SU-DHL-6 (cell line): Measurements from ENCODE around the gene CTNNA2.

ENCODE experiments used
- EZH2phosphoT487 ChIP-seq: fragments of 200-600 bp; sonication (generic), shearing (Covaris generic); conservative IDR thresholded peaks from 2 replicates; pipeline ENCODE4 v1.6.1; 2018; ENCODE audit warnings: mild to moderate bottlenecking, antibody characterized with exemption, low read length, moderate library complexity, mixed read lengths
- TF ChIP-seq, protein P1 (sequence below): fragments of 200-600 bp; sonication (generic); IDR thresholded peaks from one replicate; pipeline ENCODE4 v1.5.1; 2017; ENCODE audit warnings: antibody characterized with exemption, mild to moderate bottlenecking, low read length, moderate library complexity; ENCODE audit not compliant: insufficient read depth, poor library complexity, severe bottlenecking

DNA sequence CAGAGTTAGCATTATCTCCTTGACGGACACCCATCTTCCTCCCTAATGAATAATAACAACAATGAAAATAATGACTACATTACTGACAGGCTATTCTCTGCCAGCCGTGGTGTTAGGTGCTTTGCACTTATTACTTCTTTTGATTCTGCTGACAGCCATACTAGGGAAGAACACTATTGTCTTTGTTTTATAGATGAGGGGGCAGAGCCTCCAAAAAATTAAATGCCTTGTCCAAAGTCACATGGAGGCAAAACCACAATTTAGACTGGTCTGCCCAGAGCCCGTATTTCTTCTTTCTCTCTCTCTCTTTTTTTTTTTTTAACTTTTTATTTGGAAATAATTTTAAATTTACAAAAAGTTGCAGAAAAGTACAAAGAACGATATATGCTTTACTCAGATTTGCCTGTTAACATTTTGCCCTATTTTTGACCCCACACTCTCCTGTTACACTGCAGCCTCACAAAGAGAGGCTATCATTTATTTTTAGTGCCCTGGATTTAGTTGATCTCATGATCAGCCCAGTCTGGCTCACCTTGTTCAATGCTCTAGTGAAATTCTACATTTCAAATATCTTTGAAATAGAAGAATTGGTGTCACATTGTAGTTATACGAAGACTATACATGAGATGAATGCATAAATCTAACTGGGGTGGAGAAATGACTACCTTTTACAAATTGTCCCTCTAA lies 422.3 kb downstream of the CTNNA2 start:
- TF ChIP-seq, protein P1, sequence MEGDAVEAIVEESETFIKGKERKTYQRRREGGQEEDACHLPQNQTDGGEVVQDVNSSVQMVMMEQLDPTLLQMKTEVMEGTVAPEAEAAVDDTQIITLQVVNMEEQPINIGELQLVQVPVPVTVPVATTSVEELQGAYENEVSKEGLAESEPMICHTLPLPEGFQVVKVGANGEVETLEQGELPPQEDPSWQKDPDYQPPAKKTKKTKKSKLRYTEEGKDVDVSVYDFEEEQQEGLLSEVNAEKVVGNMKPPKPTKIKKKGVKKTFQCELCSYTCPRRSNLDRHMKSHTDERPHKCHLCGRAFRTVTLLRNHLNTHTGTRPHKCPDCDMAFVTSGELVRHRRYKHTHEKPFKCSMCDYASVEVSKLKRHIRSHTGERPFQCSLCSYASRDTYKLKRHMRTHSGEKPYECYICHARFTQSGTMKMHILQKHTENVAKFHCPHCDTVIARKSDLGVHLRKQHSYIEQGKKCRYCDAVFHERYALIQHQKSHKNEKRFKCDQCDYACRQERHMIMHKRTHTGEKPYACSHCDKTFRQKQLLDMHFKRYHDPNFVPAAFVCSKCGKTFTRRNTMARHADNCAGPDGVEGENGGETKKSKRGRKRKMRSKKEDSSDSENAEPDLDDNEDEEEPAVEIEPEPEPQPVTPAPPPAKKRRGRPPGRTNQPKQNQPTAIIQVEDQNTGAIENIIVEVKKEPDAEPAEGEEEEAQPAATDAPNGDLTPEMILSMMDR: no peak
- no peak for TF ChIP-seq EZH2phosphoT487
